ENCODE data around the gene DDAH2. TPM values are rescaled to one million over a fixed set of nuclear protein-coding genes. Genes with fewer than 3 reads are reported as not detected.

DDAH2 gene
- total and polyA plus RNA-seq, 12 donors, result 35.2 to 117 (median 54.2) TPM

DNA sequence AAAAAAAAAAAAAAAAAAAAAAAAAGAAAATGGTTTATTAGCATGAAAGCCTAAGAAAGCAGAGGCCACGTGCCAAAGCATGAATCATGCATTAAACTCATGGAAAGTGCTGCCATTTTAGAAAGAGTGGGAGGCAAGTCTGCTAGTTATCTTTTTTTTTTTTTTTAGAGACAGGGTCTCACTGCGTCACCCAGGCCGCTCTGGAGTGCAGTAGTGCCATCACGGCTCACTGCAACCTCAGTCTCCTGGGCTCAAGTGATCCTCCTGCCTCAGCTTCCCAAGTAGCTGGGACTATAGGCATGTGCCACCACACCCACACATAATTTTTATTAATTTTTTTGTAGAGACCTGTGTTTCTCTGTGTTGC is 42.9 kb upstream of the DDAH2 start:
- no peak overlapping the region for H3K4me3 ChIP-seq
- H3K27me3 ChIP-seq, result no peaks in the 10 kb centered on the region
- H3K4me1 ChIP-seq, result peaks cover 2 to 39% (median 7%) of the 10 kb centered on the region in 9 donors
- intact Hi-C loops (cut with DNase I), result loop anchor here in 4 of 10 donors (2.0 to 10.0 kb wide), 3 partner anchors 59 to 63 kb away; no protein-coding TSS in a partner anchor
- H3K27ac ChIP-seq, result no peak overlapping the region
- peaks cover 0 to 5% (median 0%) of the 10 kb centered on the region in 9 donors for H3K36me3 ChIP-seq
- DNase-seq, result no peak
- WGBS, 2 donors, result 72 to 74% methylated on average over 4 of the region's 4 CpGs
- no peak for ATAC-seq
- no peaks in the 10 kb centered on the region for H3K9me3 ChIP-seq
- TF ChIP-seq, protein P1, sequence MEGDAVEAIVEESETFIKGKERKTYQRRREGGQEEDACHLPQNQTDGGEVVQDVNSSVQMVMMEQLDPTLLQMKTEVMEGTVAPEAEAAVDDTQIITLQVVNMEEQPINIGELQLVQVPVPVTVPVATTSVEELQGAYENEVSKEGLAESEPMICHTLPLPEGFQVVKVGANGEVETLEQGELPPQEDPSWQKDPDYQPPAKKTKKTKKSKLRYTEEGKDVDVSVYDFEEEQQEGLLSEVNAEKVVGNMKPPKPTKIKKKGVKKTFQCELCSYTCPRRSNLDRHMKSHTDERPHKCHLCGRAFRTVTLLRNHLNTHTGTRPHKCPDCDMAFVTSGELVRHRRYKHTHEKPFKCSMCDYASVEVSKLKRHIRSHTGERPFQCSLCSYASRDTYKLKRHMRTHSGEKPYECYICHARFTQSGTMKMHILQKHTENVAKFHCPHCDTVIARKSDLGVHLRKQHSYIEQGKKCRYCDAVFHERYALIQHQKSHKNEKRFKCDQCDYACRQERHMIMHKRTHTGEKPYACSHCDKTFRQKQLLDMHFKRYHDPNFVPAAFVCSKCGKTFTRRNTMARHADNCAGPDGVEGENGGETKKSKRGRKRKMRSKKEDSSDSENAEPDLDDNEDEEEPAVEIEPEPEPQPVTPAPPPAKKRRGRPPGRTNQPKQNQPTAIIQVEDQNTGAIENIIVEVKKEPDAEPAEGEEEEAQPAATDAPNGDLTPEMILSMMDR (IDR thresholded peaks at IDR 0.05), result no peak

DNA sequence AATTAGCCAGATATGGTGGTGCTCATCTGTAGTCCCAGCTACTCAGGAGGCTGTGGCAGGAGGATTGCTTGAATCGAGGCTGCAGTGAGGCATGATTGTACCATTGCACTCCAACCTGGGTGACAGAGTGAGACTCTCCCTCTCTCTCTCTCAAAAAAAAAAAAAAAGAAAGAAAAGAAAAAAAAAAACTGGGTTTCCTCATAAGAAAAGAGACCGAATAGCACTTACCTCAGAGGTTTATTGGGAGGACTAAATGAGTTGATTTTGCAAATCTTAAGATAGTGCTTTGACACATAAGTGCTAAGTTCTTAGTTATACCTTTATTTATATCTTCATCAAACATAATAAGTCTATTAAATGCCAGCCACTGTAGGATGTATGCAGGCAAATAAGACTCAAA is 41.8 kb upstream of the DDAH2 start:
- Histone ChIP-seq H3K4me3 (no peak overlapping the region), H3K4me1 (peaks cover 0 to 30% (median 0%) of the 10 kb centered on the region in 9 donors), H3K27ac (no peak overlapping the region), H3K27me3 (no peaks in the 10 kb centered on the region), H3K9me3 (no peaks in the 10 kb centered on the region), H3K36me3 (peaks cover 0 to 5% (median 0%) of the 10 kb centered on the region in 9 donors)
- TF ChIP-seq, protein P1 (IDR thresholded peaks at IDR 0.05), result no peak
- no peak for ATAC-seq
- no peak for DNase-seq
- WGBS, 2 donors, result 90 to 91% methylated on average over 2 of the region's 2 CpGs
- intact Hi-C loops (cut with DNase I), result loop anchor here in 3 of 10 donors (5.0 to 10.0 kb wide), 2 partner anchors 61 to 64 kb away; no protein-coding TSS in a partner anchor

GRCh38 chr6:31769684-31770371 is 40.7 kb upstream of the DDAH2 start:
- no peaks in the 10 kb centered on the region for H3K27me3 ChIP-seq
- peaks cover 0 to 30% (median 0%) of the 10 kb centered on the region in 9 donors for H3K4me1 ChIP-seq
- DNase-seq (peak; percentile 62 to 76), ATAC-seq (peak in 7 of 8 donors; percentile 49 to 73 (median 65))
- TF ChIP-seq, protein P1 (IDR thresholded peaks at IDR 0.05), result peak; percentile 46 to 90 (median 71)
- intact Hi-C loops (cut with DNase I), result loop anchor here in 6 of 10 donors (2.0 to 10.0 kb wide), 6 partner anchors 43 to 89 kb away; partner anchors contain the start of genes DDAH2 (in 3 of the 6) and LY6G5C (in 3 of the 6)
- H3K27ac ChIP-seq, result peak overlapping the region in 1 of 10 donors; percentile 75
- WGBS, 2 donors, result 65 to 70% methylated on average over 12 of the region's 12 CpGs
- no peaks in the 10 kb centered on the region for H3K9me3 ChIP-seq
- H3K4me3 ChIP-seq, result no peak overlapping the region
- H3K36me3 ChIP-seq, result peaks cover 0 to 12% (median 0%) of the 10 kb centered on the region in 9 donors

- Histone ChIP-seq H3K36me3 (peaks cover 0 to 12% (median 0%) of the 10 kb centered on the region in 9 donors), H3K4me3 (no peak overlapping the region), H3K4me1 (peaks cover 0 to 31% (median 3%) of the 10 kb centered on the region in 9 donors), H3K27me3 (no peaks in the 10 kb centered on the region), H3K27ac (peak overlapping the region in 1 of 10 donors; percentile 75), H3K9me3 (no peaks in the 10 kb centered on the region)
- intact Hi-C loops (cut with DNase I), result loop anchor here in 4 of 10 donors (2.0 to 10.0 kb wide), 4 partner anchors 41 to 88 kb away; partner anchors contain the start of genes DDAH2 (in 3 of the 4) and LY6G5C (in 3 of the 4)
- TF ChIP-seq, protein P1 (IDR thresholded peaks at IDR 0.05), result no peak
- ATAC-seq (peak in 4 of 8 donors; percentile 5 to 40 (median 27)), DNase-seq (no peak)
- 88 to 93% methylated on average over 18 of the region's 18 CpGs for WGBS, 2 donors
These were observed 39.5 kb upstream of the DDAH2 start for GRCh38 chr6:31768363-31769257.

Data from heart right ventricle (tissue), 16 donors.